DMS114 treated with DMSO at 0.1 percent for 48 hours (cell line): Measurements from ENCODE around the gene FLVCR2.

Source experiments
- DNase-seq: peaks from one replicate; lab custom pipeline; 2025; ENCODE audit not compliant: unreplicated experiment; lab: John Stamatoyannopoulos, UW

The FLVCR2 gene

GRCh38 chr14:75554482-75554881 lies 23.9 kb upstream of the FLVCR2 start:
- DNase-seq, result no peak

- no peak for DNase-seq
Observed at GRCh38 chr14:75558440-75558839, 20.0 kb upstream of the FLVCR2 start.

GRCh38 chr14:75559045-75559444 lies 19.4 kb upstream of the FLVCR2 start:
- DNase-seq, result no peak

- DNase-seq, result no peak
Observed at GRCh38 chr14:75559451-75560222, 18.8 kb upstream of the FLVCR2 start.

GRCh38 chr14:75561013-75561432 lies 17.4 kb upstream of the FLVCR2 start:
- peak; percentile 62 for DNase-seq

- no peak for DNase-seq
Observed at GRCh38 chr14:75562089-75562488, 16.3 kb upstream of the FLVCR2 start.

- DNase-seq, result no peak
Observed at GRCh38 chr14:75562489-75562888, 15.9 kb upstream of the FLVCR2 start.

- no peak for DNase-seq
Observed at GRCh38 chr14:75563931-75564330, 14.5 kb upstream of the FLVCR2 start.

GRCh38 chr14:75565056-75565455 lies 13.4 kb upstream of the FLVCR2 start:
- DNase-seq, result no peak

GRCh38 chr14:75566321-75566720 lies 12.1 kb upstream of the FLVCR2 start:
- no peak for DNase-seq

- no peak for DNase-seq
Observed at GRCh38 chr14:75566752-75567151, 11.7 kb upstream of the FLVCR2 start.

GRCh38 chr14:75568140-75568539 lies 10.3 kb upstream of the FLVCR2 start:
- DNase-seq, result no peak

- DNase-seq, result no peak
Observed at GRCh38 chr14:75568791-75569190, 9.6 kb upstream of the FLVCR2 start.

GRCh38 chr14:75570797-75571196 lies 7.6 kb upstream of the FLVCR2 start:
- no peak for DNase-seq

GRCh38 chr14:75572104-75572503 lies 6.3 kb upstream of the FLVCR2 start:
- DNase-seq, result no peak

GRCh38 chr14:75577090-75577489 lies 1.3 kb upstream of the FLVCR2 start:
- no peak for DNase-seq

GRCh38 chr14:75577729-75578101 lies 705 bp upstream of the FLVCR2 start:
- DNase-seq, result peak; percentile 51

GRCh38 chr14:75578786-75579337 lies 442 bp downstream of the FLVCR2 start:
- no peak for DNase-seq

- no peak for DNase-seq
Observed at GRCh38 chr14:75579338-75579864, 981 bp downstream of the FLVCR2 start.

- DNase-seq, result no peak
Observed at GRCh38 chr14:75579882-75580281, 1.5 kb downstream of the FLVCR2 start.

GRCh38 chr14:75587388-75587787 lies 9.0 kb downstream of the FLVCR2 start:
- no peak for DNase-seq

GRCh38 chr14:75589931-75590330 lies 11.5 kb downstream of the FLVCR2 start:
- DNase-seq, result no peak
